Amniotic epithelial cell (primary cell): ENCODE measurements around the gene PRR35.

Source experiments
- DNase-seq: peaks from one replicate; pipeline ENCODE4 v3.0.0-alpha.2; 2010; ENCODE audit warnings: low read depth

PRR35 gene

GRCh38 chr16:549544-550263, 10.5 kb upstream of the PRR35 start:
- DNase-seq: no peak

GRCh38 chr16:551210-551609, 9.0 kb upstream of the PRR35 start:
- DNase-seq: no peak

GRCh38 chr16:552171-552570, 8.0 kb upstream of the PRR35 start:
- DNase-seq: no peak

GRCh38 chr16:553601-554296, 6.4 kb upstream of the PRR35 start:
- DNase-seq: no peak

- no peak for DNase-seq
These were observed 5.9 kb upstream of the PRR35 start for GRCh38 chr16:554297-554621.

- DNase-seq: peak; percentile 22
These were observed 5.4 kb upstream of the PRR35 start for GRCh38 chr16:554640-555365.

GRCh38 chr16:555528-556473, 4.4 kb upstream of the PRR35 start:
- DNase-seq: no peak

GRCh38 chr16:556474-557173, 3.6 kb upstream of the PRR35 start:
- no peak for DNase-seq

- DNase-seq: no peak
These were observed 2.5 kb upstream of the PRR35 start for GRCh38 chr16:557463-558297.

- no peak for DNase-seq
These were observed 1.7 kb upstream of the PRR35 start for GRCh38 chr16:558298-559020.

GRCh38 chr16:559021-559380, 1.2 kb upstream of the PRR35 start:
- DNase-seq: no peak

GRCh38 chr16:559411-560203, 587 bp upstream of the PRR35 start:
- no peak for DNase-seq

GRCh38 chr16:560701-561412, 663 bp downstream of the PRR35 start:
- no peak for DNase-seq

- DNase-seq: no peak
These were observed 1.2 kb downstream of the PRR35 start for GRCh38 chr16:561413-561794.

- no peak for DNase-seq
These were observed 2.1 kb downstream of the PRR35 start for GRCh38 chr16:561957-562938.

GRCh38 chr16:563072-563644, 3.0 kb downstream of the PRR35 start:
- no peak for DNase-seq
